Esophagus (tissue), 2 donors: ENCODE measurements around the gene SPATA9. TPM values are rescaled to one million over a fixed set of nuclear protein-coding genes. Genes with fewer than 3 reads are reported as not detected.
"Not testable (repeated sequence)": the region's sequence is repeated elsewhere in the genome, so short reads cannot be mapped to it uniquely, and the experiment has no call there.

ENCODE experiments used
- H3K27ac ChIP-seq, 2 donors: one replicate each; pipeline ENCODE4 v1.5.1; 2013; ENCODE audit warnings: low read depth in 2 of 2, mild to moderate bottlenecking in 2 of 2, inconsistent platforms in 1 of 2, low read length in 1 of 2, moderate library complexity in 1 of 2
- H3K27me3 ChIP-seq, 2 donors: one replicate each; pipeline ENCODE4 v1.6.1; 2013; ENCODE audit warnings: low read length in 2 of 2, control low read depth in 1 of 2, mild to moderate bottlenecking in 1 of 2; ENCODE audit not compliant: insufficient read depth in 2 of 2, control insufficient read depth in 1 of 2
- H3K36me3 ChIP-seq, 2 donors: one replicate each; pipeline ENCODE4 v1.6.1; 2013; ENCODE audit warnings: low read length in 1 of 2; ENCODE audit not compliant: control insufficient read depth in 2 of 2, insufficient read depth in 2 of 2
- H3K4me1 ChIP-seq, 2 donors: one replicate each; pipeline ENCODE4 v1.6.1; 2013; ENCODE audit warnings: low read length in 1 of 2; ENCODE audit not compliant: control insufficient read depth in 2 of 2, insufficient read depth in 2 of 2
- H3K4me3 ChIP-seq, 2 donors: one replicate each; pipeline ENCODE4 v1.5.1; 2013; ENCODE audit warnings: low read length in 2 of 2, mild to moderate bottlenecking in 2 of 2, low read depth in 1 of 2, moderate library complexity in 1 of 2
- H3K9me3 ChIP-seq, 2 donors: one replicate each; pipeline ENCODE4 v1.6.1; 2013; ENCODE audit warnings: mild to moderate bottlenecking in 2 of 2, low read depth in 1 of 2, low read length in 1 of 2, moderate library complexity in 1 of 2; ENCODE audit not compliant: control insufficient read depth in 2 of 2, insufficient read depth in 1 of 2
- WGBS, 2 donors: extraction: QIAGEN DNeasy Blood & Tissue Kit; methylation state at CpG; one replicate each; pipeline ENCODE4 v1.1.7; 2013; 5-methylcytosine and 5-hydroxymethylcytosine counted together
- polyA plus RNA-seq, 2 donors: library from polyadenylated mRNA; stranded (reverse); fragments of 200-250 nt; gene quantifications; one replicate each; pipeline ENCODE4 v1.2.3, GENCODE V29; 2013
- donor health status: healthy with polysubstance abuse.
- donor health status: Bipolar disorder and iron deficiency.

SPATA9 gene
- polyA plus RNA-seq, 2 donors, result 0.06 TPM; not detected in 1

- WGBS, 2 donors, result 72 to 79% methylated on average over 12 of the region's 12 CpGs
- peak overlapping the region in 1 of 2 donors; percentile 70 for H3K4me3 ChIP-seq
Observed at GRCh38 chr5:95647886-95648860, 34.6 kb downstream of the SPATA9 start.

GRCh38 chr5:95646569-95647431, 36.0 kb downstream of the SPATA9 start, which contains the start of gene RFESD:
Gene RFESD (plus strand): TSS chr5:95646777. CDS start chr5:95652272, 5,495 bp downstream.
- H3K36me3 ChIP-seq, result no peaks in the 10 kb centered on the region
- no peaks in the 10 kb centered on the region for H3K4me1 ChIP-seq
- no peaks in the 10 kb centered on the region for H3K9me3 ChIP-seq
- no peaks in the 10 kb centered on the region for H3K27me3 ChIP-seq
- peak within 1 kb of the TSS; percentile 59 to 70 for H3K4me3 ChIP-seq
- peak within 1 kb of the TSS; percentile 95 to 96 for H3K27ac ChIP-seq
- WGBS, 2 donors, result 1 to 2% methylated on average over 60 of the region's 60 CpGs

More at GRCh38 chr5:95647886-95648860, 34.6 kb downstream of the SPATA9 start:
- Histone ChIP-seq H3K4me1 (no peaks in the 10 kb centered on the region), H3K27ac (no peak overlapping the region), H3K27me3 (no peaks in the 10 kb centered on the region), H3K36me3 (no peaks in the 10 kb centered on the region), H3K9me3 (no peaks in the 10 kb centered on the region)

- not testable (repeated sequence) for H3K4me1 ChIP-seq, H3K9me3 ChIP-seq, H3K27me3 ChIP-seq, H3K36me3 ChIP-seq
- WGBS, 2 donors, result 83 to 87% methylated on average over 16 to 17 of the region's 17 CpGs
- Histone ChIP-seq H3K27ac (peak overlapping the region; percentile 49 to 96), H3K4me3 (peak overlapping the region in 1 of 2 donors; percentile 70)
Observed at GRCh38 chr5:95646226-95646568, 36.6 kb downstream of the SPATA9 start.

GRCh38 chr5:95644351-95645042, 38.3 kb downstream of the SPATA9 start:
- 11 to 15% methylated on average over 4 of the region's 4 CpGs for WGBS, 2 donors
- Histone ChIP-seq H3K27ac (peak overlapping the region in 1 of 2 donors; percentile 22), H3K4me3 (no peak overlapping the region), H3K4me1 (no peaks in the 10 kb centered on the region), H3K36me3 (no peaks in the 10 kb centered on the region), H3K9me3 (no peaks in the 10 kb centered on the region), H3K27me3 (no peaks in the 10 kb centered on the region)

- 88 to 91% methylated on average over 7 of the region's 7 CpGs for WGBS, 2 donors
- no peaks in the 10 kb centered on the region for H3K9me3 ChIP-seq
- no peaks in the 10 kb centered on the region for H3K27me3 ChIP-seq
- no peaks in the 10 kb centered on the region for H3K36me3 ChIP-seq
- H3K4me3 ChIP-seq, result no peak overlapping the region
- H3K27ac ChIP-seq, result no peak overlapping the region
- H3K4me1 ChIP-seq, result no peaks in the 10 kb centered on the region
Observed at GRCh38 chr5:95643152-95643551, 39.6 kb downstream of the SPATA9 start.

GRCh38 chr5:95641741-95642220, 41.0 kb downstream of the SPATA9 start:
- Histone ChIP-seq H3K9me3 (no peaks in the 10 kb centered on the region), H3K27me3 (no peaks in the 10 kb centered on the region), H3K4me1 (no peaks in the 10 kb centered on the region), H3K4me3 (no peak overlapping the region), H3K27ac (no peak overlapping the region), H3K36me3 (no peaks in the 10 kb centered on the region)
- WGBS, 2 donors, result 69 to 77% methylated on average over 5 of the region's 5 CpGs

- Histone ChIP-seq H3K4me1 (no peaks in the 10 kb centered on the region), H3K27me3 (no peaks in the 10 kb centered on the region), H3K9me3 (no peaks in the 10 kb centered on the region), H3K27ac (no peak overlapping the region), H3K36me3 (no peaks in the 10 kb centered on the region), H3K4me3 (no peak overlapping the region)
- WGBS, 2 donors, result 81 to 84% methylated on average over 3 of the region's 3 CpGs
Observed at GRCh38 chr5:95638632-95639031, 44.2 kb downstream of the SPATA9 start.

GRCh38 chr5:95634081-95634480, 48.7 kb downstream of the SPATA9 start:
- no peak overlapping the region for H3K4me3 ChIP-seq
- H3K27ac ChIP-seq, result no peak overlapping the region
- WGBS, 2 donors, result 88 to 95% methylated on average over 3 of the region's 3 CpGs
- no peaks in the 10 kb centered on the region for H3K4me1 ChIP-seq
- no peaks in the 10 kb centered on the region for H3K27me3 ChIP-seq
- H3K36me3 ChIP-seq, result no peaks in the 10 kb centered on the region
- no peaks in the 10 kb centered on the region for H3K9me3 ChIP-seq

GRCh38 chr5:95633671-95634070, 49.1 kb downstream of the SPATA9 start:
- Histone ChIP-seq H3K27me3 (no peaks in the 10 kb centered on the region), H3K4me1 (no peaks in the 10 kb centered on the region), H3K9me3 (no peaks in the 10 kb centered on the region), H3K4me3 (no peak overlapping the region), H3K36me3 (no peaks in the 10 kb centered on the region), H3K27ac (no peak overlapping the region)
- 92 to 99% methylated on average over 3 of the region's 3 CpGs for WGBS, 2 donors
